NT2/D1 (cell line): ENCODE measurements around the gene FOXC1.

Source experiments
- SUZ12 ChIP-seq: IDR thresholded peaks from 2 replicates; pipeline ENCODE4 v1.6.1; 2011; ENCODE audit not compliant: insufficient read length, insufficient read depth; ENCODE audit errors: extremely low read depth
- ZNF274 ChIP-seq: IDR thresholded peaks from 2 replicates; pipeline ENCODE4 v1.6.1; 2011; ENCODE audit warnings: mild to moderate bottlenecking, low read depth, low read length

DNA sequence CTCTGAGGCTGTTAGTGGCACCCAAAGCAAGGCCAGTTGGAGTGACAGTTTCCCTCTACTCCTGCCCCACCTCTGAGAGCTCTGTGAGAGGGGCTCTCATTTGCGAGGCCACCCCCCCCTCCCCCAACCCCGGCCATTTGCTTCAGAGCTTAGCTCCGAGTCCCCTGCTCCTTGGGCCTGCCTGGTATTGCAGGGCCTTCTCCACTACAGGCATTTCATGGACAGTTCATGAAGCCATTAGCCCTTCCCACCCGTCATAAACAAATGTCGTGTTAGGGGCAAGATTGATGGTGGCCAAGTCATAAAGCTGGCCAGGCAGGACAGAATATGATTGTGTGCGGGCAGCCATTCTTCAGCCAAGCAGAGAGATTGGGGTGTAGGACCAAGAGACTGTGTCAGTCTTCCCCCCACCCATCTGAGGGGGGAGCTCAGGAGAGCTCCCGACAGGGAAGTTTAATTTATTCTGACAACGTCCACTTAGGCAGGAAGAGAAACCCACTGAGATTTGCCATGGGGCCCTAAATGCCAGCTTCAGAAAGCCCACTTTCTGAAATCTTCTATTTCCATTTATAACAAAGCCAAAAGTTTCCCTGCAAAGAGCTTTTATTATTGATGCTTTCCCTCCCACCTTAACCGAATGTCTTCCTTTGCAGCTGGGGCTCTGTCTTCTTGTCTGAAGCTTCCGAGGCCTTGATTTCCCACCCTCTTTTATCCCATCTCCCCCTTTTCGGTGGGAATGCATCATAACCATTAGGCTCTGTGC is 7.2 kb downstream of the FOXC1 start:
- no peak for TF ChIP-seq ZNF274
- TF ChIP-seq SUZ12: no peak
